ENCODE data around the gene CARD9.

Gene CARD9

GRCh38 chr9:136347472-136348256 lies 25.8 kb downstream of the CARD9 start:
- peak; percentile 63 for DNase-seq (ENCODE audit: low read depth, low spot score)

- DNase-seq (ENCODE audit: low read depth, low spot score): no peak
Measured at GRCh38 chr9:136346927-136347465, 26.5 kb downstream of the CARD9 start.

GRCh38 chr9:136346157-136346481 lies 27.4 kb downstream of the CARD9 start:
- DNase-seq (ENCODE audit: low read depth, low spot score): no peak

DNA sequence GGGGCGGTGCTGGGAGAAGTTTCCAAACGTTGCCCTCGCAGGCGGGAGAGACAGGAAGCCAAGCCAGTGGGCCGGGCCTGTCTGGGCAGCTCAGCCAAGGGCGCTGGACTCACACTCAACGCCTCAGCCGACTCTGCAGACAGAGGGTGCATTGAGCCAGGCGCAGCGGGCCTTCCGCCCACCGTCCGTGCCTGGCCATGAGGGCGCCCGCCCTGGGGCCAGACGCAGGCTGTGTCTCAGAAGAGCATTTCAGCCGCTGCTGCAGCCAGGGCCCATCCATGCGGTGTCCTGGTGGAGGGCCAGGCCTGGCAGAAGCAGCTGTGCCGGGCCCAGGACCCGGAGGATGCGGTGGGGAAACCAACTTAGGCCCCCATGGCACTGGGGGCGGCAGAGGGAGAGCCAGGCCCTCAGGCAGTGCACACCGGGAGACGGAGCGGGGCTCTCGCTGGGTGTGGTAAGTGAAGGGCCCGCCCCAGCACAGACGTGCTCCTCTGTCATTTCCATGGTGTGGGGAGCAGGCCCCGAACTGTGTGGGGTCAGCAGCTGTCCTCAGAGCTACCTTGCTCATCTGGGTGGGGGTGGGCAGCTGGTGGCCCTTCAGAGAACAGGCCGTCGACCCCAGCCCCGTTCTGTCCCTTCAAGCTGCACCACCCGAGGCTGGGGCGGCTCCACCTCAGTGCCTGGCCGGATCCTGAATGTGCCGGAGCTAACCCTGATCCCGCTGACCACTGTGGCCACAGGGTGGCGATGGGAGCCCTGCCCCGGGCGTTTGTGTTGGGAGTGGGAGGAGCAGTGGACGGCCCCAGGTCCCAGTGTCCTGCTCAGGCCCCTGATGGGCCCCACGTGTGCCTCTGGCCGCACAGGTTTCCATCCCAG lies 27.9 kb downstream of the CARD9 start:
- peak; percentile 70 for DNase-seq (ENCODE audit: low read depth, low spot score)

DNA sequence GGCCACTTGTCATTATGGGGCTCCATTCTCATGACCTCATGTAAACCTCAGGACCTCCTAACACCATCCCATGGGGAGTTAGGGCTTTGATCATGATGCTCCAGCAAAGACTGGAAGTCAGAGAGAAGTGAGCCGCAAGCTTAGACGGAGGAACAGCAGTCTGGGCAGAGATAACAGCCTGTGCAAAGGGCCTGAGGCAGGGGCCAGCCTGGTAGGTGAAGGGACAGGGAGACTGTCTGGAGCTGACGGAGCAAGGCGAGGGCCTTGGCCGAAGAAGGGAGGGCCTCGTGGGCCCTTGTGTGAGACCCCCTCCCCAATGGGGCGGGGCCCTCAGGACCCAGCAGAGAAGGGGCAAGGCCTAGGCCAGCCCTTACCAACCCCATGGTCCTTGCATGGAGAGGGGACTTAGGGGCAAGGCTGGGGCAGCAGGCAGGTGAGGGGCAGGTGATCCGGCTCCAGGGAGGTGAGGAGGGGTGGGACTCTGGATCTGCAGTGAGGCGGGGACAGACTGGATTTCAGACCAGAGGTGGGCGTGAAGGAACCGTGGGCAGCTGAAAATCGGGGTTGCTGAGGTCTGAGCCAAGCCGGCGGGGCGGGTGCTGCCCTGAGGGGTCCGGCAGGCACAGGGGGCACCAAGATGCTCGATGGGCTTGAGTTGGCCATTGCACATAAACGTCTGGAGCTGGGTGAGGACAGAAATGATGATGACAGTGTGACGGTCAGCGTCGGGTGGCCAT lies 28.8 kb downstream of the CARD9 start:
- no peak for DNase-seq (ENCODE audit: low read depth, low spot score)

DNA sequence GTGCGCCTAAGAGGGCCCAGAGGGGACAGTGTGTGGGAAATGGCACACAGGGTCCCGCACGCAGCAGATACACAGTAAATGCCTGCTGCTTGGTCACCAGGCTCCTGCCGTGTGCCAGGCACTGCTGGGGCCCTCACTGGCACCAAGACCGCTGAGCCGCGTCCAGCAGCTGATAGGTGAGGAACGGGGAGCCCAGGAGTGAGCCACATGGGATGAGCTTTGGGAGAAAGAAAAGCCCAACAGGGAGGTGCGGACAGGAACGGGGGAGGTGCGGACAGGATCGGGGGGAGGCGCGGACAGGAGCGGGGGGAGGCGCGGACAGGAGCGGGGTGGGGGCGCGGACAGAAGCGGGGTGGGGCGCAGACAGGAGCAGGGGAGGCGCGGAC lies 29.6 kb downstream of the CARD9 start:
- DNase-seq (ENCODE audit: low read depth, low spot score): no peak

- no peak for DNase-seq (ENCODE audit: low read depth, low spot score)
Measured at GRCh38 chr9:136343121-136343883, 30.2 kb downstream of the CARD9 start.

DNA sequence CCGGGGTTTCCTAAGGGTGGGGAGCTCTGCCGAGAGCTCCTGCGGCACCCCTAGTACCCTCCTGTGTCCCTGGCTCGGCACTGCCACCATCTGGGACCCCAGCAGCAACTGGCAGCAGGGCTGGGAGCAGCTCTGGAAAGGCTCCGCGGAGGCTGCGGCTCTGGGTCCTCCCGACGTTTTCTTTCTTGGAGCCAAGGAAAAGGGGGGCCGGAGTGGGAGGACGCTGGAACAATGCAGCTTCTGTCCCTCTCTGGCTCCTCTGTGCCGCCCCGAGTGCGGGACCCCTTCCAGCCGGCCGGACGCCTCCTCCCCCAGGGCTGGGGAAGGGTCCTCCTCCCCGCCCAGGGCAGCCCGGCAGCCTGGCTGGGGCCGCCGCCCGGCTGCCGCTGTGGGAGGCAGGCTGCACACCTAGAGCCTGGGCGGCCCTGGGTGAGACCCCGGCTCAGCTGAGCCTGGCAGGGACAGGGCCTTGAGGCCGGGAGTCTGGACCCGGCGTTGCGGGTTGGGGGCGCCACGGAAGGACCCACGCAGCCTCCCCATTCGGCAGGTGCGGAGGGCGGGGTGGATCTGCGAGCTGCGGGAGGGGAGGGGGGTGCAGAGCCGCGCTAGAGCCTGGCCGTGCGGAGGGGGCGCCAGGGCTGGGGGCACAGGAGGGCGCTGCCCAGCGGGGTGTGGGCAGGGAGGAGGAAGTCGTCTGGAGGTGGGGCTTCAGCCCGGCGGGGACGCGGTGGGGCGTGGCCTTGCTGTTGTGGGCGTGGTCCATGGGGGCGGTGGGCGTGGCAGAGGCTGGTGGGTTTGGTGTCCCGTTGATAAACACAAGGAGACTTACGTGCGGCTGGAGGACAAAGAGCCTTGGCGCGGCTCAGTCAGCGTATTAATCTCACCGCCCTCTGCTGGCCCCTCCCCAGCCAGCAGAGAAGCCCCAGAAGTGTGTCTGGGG lies 31.0 kb downstream of the CARD9 start:
- DNase-seq (ENCODE audit: low read depth, low spot score): peak; percentile 93

DNA sequence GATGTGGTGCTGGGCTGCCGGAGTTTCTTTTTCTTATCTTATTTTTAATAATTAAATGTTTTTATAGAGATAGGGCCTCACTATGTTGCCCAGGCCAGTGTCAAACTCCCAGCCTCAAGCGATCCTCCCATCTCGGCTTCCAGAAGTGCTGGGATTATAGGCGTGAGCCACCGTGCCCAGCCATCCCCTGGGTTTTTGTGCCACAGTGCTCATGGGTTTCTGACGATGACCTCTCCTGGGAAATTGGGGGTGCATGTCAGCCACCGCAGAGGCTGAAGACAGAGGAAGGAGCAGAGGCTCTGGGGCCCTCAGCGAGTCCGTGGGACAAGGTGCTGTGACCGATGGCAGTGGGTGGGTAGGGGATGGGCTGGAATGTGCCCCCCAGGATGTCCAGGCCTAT lies 31.7 kb downstream of the CARD9 start:
- DNase-seq (ENCODE audit: low read depth, low spot score): no peak

- DNase-seq (ENCODE audit: low read depth, low spot score): no peak
Measured at GRCh38 chr9:136341042-136341655, 32.3 kb downstream of the CARD9 start.

GRCh38 chr9:136340356-136341041 lies 33.0 kb downstream of the CARD9 start:
- no peak for DNase-seq (ENCODE audit: low read depth, low spot score)

GRCh38 chr9:136339958-136340310 lies 33.5 kb downstream of the CARD9 start:
- no peak for DNase-seq (ENCODE audit: low read depth, low spot score)

DNA sequence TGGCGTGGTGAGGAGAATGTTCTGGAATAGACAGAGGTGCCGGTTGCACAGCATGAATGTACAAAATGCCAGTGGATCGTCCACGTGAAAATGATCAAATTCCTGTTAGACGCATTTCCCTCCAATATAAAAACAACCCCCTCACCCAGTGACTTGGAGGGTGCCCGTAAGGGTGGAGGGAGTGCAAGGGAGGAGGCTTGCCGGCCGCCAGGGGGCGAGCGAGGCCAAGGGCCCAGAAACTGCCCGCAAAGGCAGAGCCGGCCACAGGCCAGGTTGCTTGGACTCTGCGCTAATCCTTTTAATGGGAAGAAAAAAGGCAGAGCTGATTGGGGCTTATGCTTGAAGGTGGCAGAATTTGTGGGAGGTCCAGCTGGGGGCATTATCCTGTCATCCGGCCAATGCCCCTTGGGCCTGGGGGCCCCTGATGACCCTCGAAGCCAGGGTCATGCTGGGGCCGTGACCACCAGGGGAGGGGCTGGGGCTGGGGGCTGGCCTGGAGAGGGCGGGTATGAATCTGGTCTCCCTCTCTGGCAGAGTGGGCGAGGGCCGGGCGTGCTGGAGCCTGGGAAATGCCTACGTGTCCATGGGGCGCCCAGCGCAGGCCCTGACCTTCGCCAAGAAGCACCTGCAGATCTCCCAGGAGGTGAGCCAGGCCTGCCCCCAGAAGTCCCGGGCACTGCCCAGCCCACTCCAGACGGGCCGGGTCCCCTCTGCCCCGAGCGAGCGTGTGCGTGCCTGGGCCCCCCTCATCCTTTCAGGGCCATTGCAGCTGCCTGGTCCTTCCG lies 34.1 kb downstream of the CARD9 start:
- peak; percentile 86 for DNase-seq (ENCODE audit: low read depth, low spot score)

GRCh38 chr9:136338511-136338910 lies 35.0 kb downstream of the CARD9 start:
- no peak for DNase-seq (ENCODE audit: low read depth, low spot score)

DNA sequence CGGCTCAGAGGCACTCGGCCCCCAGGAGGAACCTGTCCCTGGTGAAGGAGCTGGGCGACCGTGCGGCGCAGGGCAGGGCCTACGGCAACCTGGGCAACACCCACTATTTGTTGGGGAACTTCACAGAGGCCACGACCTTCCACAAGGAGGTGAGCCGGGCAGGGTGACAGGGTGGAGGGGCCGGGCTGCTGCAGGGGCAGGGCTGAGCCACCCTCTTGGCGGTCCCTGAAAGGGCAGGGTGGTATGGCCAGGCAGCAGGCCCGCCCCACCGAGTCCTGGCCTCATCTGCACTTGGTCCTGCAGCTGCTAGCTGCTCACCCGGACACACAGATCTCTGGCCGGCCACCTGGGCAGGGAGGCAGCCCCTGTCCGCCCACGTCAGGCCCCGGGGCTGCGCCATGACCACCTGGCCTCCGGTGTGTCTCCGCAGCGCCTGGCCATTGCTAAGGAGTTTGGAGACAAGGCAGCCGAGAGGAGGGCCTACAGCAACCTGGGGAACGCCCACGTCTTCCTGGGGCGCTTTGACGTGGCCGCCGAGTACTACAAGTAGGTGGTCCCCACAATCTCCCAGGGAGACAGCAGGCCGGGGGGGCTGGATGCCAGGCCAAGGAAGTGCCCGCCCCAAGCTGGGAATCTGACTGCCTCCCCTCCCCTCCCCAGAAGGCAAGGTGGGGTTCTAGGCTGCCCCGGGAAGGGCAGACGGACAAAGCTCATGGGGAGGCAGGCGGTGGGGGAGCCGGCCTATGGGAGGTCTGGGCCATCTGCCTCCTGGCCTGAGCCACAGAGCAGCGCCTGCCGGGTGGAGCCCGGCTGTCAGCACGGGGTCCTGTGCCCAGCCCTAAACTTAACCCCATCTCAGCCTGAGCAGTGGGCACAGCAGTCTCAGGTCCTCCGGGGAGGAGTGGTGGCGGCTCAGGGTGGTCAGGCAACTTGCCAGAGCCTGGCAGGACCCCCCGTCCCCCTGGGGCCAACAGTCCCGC lies 35.8 kb downstream of the CARD9 start:
- DNase-seq (ENCODE audit: low read depth, low spot score): no peak

- no peak for DNase-seq (ENCODE audit: low read depth, low spot score)
Measured at GRCh38 chr9:136336881-136337280, 36.6 kb downstream of the CARD9 start.

All from astrocyte of the hippocampus (primary cell).